GM18520 (cell line): ENCODE data around the gene HEATR5B.
"Not testable (repeated sequence)": the region's sequence is repeated elsewhere in the genome, so short reads cannot be mapped to it uniquely, and the experiment has no call there.

ENCODE experiments used
- ATAC-seq: cut with Tn5 transposase; IDR thresholded peaks from one replicate; pipeline ENCODE4 v1.9.1; 2021; ENCODE audit not compliant: unreplicated experiment

HEATR5B gene

GRCh38 chr2:37068686-37069085 is 15.5 kb downstream of the HEATR5B start:
- ATAC-seq, result no peak

GRCh38 chr2:37061776-37062175 is 22.4 kb downstream of the HEATR5B start:
- ATAC-seq, result no peak

GRCh38 chr2:37061013-37061711 is 23.0 kb downstream of the HEATR5B start:
- no peak for ATAC-seq

GRCh38 chr2:37060446-37060845 is 23.7 kb downstream of the HEATR5B start:
- ATAC-seq, result no peak

- no peak for ATAC-seq
Measured at GRCh38 chr2:37059841-37060240, 24.3 kb downstream of the HEATR5B start.

- no peak for ATAC-seq
Measured at GRCh38 chr2:37052600-37053332, 31.4 kb downstream of the HEATR5B start.

- ATAC-seq, result no peak
Measured at GRCh38 chr2:37039580-37039979, 44.6 kb downstream of the HEATR5B start.

GRCh38 chr2:37037771-37038170 is 46.4 kb downstream of the HEATR5B start:
- ATAC-seq, result no peak

- no peak for ATAC-seq
Measured at GRCh38 chr2:37029758-37030157, 54.4 kb downstream of the HEATR5B start.

GRCh38 chr2:37026050-37026449 is 58.1 kb downstream of the HEATR5B start:
- ATAC-seq, result no peak

- ATAC-seq, result no peak
Measured at GRCh38 chr2:37020887-37021796, 63.0 kb downstream of the HEATR5B start.

- ATAC-seq, result no peak
Measured at GRCh38 chr2:37020212-37020886, 63.8 kb downstream of the HEATR5B start.

GRCh38 chr2:37013315-37013641 is 70.9 kb downstream of the HEATR5B start:
- ATAC-seq, result no peak

- no peak for ATAC-seq
Measured at GRCh38 chr2:37011130-37011529, 73.0 kb downstream of the HEATR5B start.

- ATAC-seq, result peak; percentile 94
Measured at GRCh38 chr2:37005118-37005868, 78.9 kb downstream of the HEATR5B start.

- ATAC-seq, result no peak
Measured at GRCh38 chr2:37000988-37001556, 83.1 kb downstream of the HEATR5B start.

GRCh38 chr2:37000318-37000717 is 83.9 kb downstream of the HEATR5B start:
- no peak for ATAC-seq

- not testable (repeated sequence) for ATAC-seq
Measured at GRCh38 chr2:36999416-36999815, 84.8 kb downstream of the HEATR5B start.

- no peak for ATAC-seq
Measured at GRCh38 chr2:36993841-36994620, 90.1 kb downstream of the HEATR5B start.
